ELF-1 (cell line): Measurements from ENCODE around the gene PTPRB.
A peak's percentile ranks its signal among the peaks of the same experiment; 100 is the strongest.

Experiments
- DNase-seq: peaks from one replicate; pipeline ENCODE4 v3.0.0-alpha.2; 2016; ENCODE audit warnings: low read depth, low spot score

Gene PTPRB

DNA sequence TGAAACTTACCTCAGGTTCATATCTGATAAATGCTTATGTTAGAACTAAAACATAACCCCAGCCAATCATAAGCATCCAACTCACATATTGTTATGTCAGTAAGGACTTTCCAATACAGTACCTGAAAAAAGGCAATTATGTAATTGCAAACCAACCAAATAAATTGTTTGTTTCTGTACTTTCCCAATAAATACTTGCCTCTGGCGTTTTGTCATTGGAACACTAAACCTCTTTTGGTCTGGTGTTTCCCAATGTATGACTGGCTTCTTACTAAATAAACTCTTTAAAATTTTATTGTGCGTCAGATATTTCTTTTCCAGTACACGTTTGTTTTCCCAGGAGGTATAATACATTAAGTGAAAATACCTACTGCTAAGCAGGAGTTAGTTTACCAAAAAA lies 6.7 kb upstream of the PTPRB start:
- DNase-seq: no peak

DNA sequence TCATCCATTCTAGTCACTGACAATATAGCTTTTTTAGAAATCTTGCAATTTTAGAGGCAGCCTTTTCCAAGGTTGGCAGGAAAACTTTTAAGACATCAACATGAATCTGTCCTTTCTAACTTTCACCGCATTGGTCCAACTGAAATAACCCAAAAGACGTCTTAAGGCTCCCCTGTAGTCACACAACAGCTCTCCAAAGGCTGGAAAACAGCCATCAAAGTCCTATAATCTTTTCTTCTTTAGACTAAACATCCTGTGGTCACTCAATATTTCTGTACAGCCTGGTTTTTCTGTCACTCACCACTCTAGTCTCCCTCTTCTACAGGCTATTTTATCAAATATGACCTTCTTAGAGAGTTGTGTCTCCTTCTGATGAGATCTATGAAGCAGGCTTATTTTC lies 4.5 kb upstream of the PTPRB start:
- no peak for DNase-seq

DNA sequence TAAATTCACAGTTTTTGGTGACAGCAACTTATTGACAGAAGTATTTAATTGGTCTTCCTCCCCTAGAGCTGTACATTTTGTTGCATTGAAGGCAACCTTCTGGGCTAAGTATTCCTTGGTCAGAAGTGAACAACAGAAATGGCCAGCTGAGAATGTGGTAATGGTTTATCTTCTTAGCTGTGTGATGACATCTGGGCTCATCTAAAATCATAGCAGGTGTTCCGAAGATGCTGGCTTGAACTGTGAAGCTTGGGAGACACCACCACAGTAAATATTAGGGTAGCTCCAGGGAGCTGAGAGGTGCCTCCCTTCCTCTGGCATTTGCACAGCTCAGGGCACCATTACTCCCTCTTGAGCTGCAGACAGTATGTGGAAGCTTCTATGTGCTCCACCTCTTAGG lies 3.7 kb upstream of the PTPRB start:
- DNase-seq: no peak

DNA sequence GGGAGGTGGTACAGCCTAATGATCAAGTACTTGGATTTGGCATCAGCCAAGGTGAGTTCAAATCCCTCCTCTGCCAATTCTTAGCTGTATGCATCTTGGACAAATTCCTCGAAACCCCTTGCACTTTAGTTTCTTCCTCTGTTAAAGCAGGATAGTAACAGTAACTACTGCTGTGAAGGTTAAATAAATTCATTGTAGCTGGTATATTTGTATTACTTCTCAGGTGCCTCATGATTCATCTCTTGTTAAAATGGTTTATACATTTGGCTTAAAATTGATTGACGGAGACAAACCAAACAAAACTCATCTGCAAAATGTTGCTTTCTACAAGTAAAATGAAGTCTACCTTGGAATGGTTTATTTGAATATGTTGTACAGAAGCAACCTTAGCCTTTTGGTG lies 2.3 kb upstream of the PTPRB start:
- DNase-seq: no peak

DNA sequence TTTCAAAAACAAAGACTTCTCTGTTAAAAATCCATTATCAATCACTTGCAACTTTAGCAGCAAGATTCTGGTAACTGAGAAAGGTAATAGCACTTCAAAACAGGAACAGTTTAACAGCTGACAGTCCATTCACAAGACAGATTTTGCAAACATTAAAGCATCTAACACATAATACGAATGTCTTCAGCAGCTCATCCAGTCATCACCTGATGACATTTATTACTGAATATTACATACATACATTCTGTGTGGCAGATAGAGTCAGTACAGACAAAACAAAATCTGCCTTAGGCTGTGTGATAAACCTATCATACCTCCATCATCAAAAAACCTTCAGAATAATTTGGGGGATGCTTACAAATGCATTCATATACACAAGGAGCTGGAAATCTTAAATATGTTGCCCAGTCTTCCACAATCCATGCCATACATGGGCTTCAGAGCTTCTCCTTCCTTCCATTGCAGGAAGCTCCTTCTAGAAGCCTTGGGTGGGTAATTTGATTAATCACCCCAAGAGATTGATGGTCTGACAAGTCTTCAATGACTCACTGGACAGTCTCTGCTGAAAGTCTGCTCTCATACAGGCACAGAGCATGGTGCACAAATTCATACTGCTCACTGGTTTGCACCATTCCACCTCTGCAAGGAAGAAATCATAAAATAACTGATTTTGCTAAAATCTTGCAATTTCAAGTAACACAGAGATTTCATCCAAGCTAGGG lies 1.6 kb upstream of the PTPRB start:
- no peak for DNase-seq

DNA sequence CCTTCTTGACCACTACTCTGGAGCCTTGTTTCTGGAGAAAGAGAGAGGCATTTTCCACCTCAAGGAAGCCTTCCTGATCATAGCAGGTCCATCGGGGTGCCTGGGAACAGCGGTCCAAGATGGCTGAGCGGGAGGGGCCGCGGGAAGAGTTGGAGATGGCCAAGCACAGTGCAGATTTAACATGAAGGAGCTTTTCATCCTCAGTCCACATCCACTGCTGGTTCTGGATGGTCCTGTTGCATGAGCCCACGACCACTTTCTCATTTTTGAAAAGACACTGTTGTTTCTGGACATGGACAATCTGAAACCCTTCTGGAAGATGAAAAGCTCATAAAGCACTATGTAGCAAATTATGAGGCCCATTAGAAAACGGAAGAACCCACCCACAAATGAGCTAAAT lies 1.5 kb downstream of the PTPRB start:
- no peak for DNase-seq

DNA sequence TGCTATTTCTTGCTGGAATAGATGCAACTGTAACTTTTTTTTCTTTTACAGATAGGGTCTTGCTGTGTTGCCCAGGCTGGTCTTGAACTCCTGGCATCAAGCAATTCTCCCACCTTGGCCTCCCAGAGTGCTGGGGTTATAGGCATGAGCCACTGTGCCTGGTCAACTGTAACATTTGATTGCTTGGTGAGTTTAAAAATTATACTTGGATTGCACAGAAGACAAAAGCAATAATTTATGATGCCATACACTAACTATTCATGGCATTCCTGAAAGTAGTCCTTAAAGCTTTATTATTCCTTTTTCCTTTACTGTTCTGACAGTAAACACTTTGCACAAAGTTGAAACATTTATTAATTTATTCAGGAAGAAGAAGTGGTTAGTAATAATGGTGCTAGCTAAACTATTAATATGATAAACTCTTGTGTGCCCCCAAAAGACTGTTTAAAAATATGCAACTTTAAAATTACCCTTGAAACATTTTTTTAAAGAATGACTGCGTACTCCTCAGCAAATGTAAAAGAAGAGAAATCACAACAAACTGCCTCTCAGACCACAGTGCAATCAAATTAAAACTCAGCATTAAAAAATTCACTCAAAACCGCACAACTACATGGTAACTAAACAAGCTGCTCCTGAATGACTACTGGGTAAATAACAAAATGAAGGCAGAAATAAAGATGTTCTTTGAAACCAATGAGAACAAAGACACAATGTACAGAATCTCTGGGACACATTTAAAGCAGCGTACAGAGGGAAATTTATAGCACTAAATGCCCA lies 8.3 kb downstream of the PTPRB start:
- DNase-seq: no peak

DNA sequence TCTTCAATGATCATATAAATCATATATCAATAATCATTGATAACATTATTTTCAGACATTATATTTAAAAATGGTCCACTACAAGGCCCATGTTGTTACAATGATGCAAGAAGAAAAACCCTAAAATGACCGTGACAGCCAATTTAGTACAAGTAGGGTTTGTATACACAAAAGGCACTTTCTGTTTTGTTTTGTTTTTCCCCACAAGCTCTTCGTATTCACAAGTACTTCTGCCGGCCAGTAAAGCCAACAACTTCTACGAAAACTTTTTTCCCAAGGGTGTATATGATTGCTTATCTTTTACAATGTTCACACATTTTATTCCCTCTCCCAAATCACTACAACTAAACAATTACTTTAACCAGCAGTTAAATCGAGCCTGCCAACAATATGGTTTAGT lies 9.6 kb downstream of the PTPRB start:
- DNase-seq: no peak

DNA sequence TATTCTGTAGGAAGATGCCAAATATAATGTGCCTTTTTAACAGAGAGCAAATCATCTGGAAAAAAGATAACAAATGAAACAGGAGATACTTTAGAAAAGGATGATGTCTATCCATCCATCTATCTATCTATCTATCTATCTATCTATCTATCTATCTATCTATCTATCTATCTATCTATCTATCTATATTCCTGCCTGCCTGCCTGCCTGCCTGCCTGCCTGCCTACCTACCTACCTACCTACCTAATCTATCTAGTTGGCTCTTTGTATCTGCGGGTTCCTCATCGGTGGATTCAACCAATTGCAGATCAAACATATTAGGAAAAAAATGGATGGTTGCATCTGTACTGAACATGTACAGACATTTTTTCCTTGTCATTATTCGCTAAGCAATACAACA lies 11.0 kb downstream of the PTPRB start:
- DNase-seq: no peak

DNA sequence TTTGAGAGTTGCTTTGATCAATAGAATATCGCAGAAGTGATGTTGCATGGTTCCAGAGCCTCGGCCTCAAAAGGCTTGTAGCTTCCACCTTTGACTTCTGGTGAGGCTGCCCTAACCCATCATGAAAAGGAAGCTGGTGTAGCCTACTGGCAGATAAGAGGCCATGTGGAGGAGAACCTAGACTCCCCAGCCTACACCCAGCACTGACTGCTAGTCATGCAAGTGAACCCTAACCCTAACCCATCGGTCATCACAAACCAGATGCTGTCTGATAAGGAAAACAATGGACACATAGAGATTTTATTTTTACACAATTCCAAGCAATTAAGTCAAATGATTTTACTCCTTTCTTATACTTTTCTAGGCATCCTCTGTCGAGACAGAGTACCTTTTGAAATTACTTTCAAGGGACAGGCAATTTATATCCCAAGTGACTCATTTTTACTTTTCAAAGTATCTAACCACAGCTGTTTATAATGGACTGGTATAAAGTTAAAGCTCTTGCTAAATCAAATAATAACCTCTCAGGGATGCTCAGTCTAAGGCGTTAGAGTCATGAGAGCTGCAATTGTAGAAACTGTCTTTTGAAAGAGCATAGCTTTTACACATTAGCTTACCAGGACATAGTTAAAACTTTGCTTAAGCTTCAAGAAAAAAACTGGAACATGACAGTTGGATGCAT lies 17.6 kb downstream of the PTPRB start:
- DNase-seq: no peak

DNA sequence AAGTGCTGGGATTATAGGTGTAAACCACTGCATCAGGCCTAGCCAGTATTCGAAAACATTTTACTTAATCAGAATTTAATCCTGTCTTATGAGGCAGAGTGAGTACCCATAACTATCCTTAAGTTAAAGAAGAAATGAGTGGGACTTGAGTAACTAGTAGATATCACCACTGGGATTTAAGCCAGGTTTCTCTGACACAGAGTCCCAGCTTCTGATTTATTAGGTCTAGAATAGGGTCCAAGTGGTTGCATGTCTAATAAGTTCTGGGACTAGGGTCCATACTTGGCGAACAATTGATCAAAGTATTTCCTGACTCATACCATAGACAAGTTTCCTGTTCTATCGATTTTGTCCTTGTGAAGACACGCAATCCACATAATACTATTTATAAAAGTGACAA lies 18.9 kb downstream of the PTPRB start:
- DNase-seq: no peak

DNA sequence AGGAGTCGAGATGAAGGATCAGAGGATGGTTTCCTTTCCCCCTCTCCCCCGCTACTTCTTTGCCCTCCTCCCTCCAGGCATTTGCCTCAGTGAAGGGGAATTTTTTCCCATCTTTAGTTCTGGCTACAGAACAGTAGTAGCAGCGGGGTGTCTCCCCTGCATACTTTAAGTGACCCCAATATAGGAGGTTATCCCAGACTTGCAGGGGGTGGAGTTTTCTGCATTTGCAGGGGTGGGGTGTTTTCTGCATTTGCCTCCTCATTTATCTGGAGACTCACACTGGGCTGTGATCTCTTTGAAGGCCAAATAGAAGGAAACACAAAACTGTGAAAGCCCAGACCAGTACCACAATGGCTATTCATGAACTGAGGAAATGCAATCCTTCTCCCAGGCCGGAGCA lies 19.8 kb downstream of the PTPRB start:
- DNase-seq: peak; percentile 4

DNA sequence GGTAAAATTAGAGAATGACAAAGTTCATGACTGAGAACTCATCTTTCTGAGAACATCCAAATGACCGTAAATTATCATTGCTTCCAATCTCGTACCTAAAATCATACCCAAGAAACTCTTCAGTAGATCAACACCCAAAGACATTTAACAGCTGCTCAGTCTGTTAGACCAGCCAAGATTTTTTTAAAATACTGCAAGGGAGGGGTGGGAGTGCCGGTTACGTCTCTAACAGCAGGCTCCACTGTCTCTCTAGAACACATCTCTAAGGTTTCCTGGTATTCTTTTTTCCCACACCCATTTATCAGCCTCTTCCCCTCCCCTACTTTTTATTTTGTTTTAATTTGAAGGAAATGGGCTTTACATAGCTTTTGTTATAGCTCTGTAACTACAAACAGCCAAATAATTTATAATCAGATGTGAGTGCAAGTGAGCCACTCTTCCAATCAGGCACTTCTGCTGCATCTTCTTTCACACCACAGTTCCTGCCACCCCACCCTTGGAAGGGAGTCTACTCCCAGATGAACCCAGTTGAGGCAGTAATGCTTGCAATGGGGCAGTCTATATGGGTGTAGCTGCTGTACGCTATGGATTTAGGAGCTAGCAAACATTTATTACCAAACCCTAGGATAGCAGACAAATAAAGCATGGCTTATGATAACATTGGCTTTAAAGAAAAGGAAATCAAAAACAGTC lies 21.9 kb downstream of the PTPRB start:
- DNase-seq: no peak

DNA sequence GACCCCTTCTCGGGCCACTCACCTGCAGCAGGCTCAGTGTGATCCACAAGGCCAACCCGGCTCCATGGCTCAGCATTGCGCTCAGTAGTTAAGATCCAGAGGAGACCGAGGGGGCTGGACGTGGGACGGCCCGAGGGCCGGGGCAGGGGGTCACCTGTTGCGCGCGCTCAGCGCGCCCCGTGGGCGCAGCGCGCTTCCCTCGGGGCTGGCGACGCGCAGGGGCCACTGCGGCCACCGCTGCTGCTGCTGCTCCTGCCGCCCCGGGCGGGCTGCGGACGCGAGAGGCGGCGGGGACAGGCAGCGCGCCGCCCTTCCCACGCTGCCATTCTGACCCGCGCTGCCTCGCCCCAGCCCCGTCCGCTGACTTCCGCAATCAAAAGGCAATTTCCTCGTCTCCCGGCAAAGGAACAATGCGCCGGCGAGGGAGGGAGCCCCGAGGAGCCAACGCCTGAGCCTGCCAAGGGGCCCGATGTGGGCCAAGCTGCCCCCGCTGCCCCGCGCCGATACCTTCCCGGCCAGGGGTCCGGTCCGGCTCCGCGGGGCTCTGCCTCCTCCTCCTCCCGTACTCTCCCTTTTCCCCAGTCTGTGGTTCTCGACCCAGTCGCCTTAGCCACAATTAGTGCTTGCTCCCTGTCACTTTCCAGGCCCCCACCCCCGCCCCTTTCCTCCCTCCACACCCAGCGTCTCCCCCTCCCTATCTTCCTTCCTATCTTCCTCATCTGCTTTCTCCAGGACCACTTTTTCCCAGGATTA lies 27.3 kb downstream of the PTPRB start:
- peak; percentile 52 for DNase-seq

DNA sequence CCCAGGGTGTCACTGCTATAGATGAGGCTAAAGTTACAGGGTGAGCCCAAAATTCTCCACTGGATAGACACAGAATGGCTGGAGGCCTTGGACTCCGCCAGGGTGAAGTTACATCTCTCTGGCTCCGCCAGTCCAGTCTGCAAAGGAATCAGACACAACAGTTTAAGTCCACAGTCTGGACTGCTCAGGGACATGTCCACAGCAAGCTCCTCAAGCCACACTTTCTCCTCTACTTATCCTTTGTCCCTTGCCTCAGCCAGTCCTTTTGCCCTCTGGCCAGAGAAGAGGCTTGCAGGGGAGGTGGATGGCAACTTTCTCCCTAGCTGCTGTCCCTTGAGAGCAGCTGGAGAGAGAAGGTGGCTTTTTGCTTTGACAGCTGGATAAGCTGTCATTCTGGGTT lies 28.0 kb downstream of the PTPRB start:
- peak; percentile 49 for DNase-seq

DNA sequence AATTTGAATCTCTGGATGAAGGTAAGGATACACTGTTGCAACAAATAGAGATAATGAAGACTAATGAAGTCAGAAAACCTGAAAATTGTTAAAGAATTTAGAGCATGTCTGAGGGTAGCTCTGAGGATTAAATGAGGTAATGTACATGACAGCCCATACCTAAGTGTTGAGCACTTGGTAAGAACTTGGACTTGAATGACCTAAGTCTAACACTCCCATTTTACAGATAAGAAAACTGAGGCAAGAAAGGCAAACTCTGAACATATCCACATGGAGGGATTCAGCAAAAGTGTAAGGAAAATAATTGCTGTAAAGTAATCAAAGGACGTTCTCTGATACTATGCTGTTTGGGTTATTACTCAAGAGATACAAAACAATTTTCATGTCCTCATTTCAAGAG lies 29.0 kb downstream of the PTPRB start:
- DNase-seq: no peak

DNA sequence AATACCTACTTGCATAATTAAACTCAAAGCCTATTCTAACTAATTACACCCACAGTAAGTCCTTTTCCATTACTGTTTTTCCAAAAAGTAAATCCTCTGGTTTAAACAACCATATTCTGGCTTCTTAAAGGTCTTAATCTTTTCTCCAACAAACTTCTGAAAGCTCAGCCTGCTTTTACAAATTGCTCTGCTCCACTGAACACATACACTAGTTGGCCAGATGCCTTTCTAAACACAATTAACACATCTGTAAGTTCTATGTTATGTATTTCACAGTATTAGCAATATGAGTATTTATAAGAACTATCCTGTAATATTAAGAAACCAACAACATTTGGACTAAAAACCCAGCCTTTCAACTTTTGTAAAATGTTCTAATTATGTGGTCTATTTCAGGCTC lies 30.1 kb downstream of the PTPRB start:
- no peak for DNase-seq

DNA sequence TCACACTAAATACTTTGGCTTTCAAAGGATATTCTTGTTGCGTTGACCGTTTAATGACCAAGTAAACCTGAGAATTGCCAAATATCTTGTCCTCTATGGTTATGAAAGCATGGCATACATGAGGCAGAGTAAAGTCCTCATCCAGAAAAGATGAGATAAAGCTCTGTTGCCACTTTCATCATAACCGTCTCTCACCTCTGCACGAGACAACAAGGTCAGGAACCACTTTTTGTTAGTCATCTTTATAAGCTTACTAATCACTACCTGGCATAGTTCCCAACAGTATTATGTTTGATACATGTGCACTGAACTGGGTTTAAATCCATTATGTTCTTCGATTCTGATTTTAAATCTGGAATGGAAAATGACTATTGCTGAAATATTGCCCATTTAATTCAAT lies 31.3 kb downstream of the PTPRB start:
- DNase-seq: no peak

DNA sequence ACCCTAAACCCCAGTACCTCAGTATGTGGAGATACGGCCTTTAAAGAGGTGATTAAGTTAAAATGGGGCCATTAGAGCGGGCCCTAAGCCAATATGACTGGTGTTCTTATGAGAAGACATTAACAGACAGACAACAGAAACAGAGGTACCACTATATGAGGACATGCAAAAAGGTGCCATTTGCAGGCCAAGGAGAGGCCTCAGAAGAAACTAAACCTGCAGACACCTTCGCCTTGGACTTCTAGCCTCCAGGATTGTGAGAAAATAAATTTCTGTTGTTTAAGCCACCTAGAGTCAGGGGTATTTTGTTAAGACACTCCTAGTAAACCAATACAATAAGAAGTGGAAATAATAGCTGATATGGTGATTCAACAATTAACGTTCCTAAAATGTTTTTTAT lies 32.6 kb downstream of the PTPRB start:
- DNase-seq: no peak

DNA sequence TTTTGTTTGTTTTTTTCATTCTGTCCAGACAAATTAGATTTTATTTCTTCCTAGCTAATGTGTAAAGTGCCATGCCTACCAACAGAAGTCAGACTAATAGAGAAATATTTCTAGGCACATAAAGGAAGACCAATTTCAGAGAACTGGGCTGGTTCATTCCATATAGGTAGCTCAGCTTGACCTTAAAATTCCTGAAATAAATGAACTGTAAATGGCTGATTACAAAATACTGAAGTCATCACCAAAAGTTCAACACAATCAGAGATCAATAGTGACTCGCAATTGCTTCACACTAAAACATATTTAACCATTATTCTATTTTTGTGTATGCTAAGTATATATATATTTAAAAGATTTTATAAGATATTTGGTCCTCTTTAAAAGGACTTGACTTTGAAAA lies 34.2 kb downstream of the PTPRB start:
- DNase-seq: no peak

DNA sequence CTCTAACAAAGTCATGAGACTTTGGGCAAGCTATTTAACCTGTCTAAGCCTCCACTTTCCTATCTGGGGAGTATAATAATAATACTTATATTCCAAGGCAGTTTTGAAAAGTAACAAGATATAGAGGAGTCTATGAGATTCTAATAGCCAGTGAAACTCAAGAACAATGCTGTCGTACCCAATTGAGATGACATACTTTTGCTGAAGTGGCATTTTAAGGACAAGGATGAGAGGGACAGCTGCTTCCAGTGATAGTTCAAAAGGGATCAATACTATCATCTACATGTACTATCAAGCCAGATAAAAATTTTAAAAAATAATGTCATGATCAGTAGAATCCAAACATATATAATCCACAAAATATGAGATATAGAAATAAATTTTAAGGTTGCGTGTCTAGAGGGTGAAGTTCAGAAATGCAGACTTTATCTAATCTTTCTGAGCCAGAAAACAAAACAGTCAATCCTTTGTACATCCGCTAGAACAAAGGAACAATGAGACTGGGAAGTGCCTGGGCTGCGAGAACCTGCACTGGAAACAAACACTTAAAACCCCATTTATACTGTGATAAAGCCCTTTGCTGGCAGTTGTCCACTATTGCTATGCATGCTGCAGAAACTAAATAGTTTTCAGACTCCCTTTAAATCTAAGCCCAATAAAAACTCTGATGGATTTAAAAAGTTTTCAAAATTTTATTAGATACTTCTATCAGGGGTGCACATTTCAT lies 38.6 kb downstream of the PTPRB start:
- DNase-seq: no peak
